GM10847 (cell line): ENCODE data around the gene ADAMTSL5.

Experiments used
- POLR2A ChIP-seq: IDR thresholded peaks from 2 replicates; pipeline ENCODE4 v1.6.1; 2011; ENCODE audit not compliant: insufficient read length; ENCODE audit errors: extremely low read depth

The ADAMTSL5 gene

GRCh38 chr19:1468274-1468820 lies 44.5 kb downstream of the ADAMTSL5 start:
- TF ChIP-seq POLR2A: no peak

- no peak for TF ChIP-seq POLR2A
Observed at GRCh38 chr19:1467490-1468273, 45.1 kb downstream of the ADAMTSL5 start.

GRCh38 chr19:1467215-1467489 lies 45.7 kb downstream of the ADAMTSL5 start:
- TF ChIP-seq POLR2A: no peak

GRCh38 chr19:1466461-1467214 lies 46.2 kb downstream of the ADAMTSL5 start:
- TF ChIP-seq POLR2A: no peak

- no peak for TF ChIP-seq POLR2A
Observed at GRCh38 chr19:1466018-1466460, 46.8 kb downstream of the ADAMTSL5 start.

GRCh38 chr19:1465191-1466016 lies 47.4 kb downstream of the ADAMTSL5 start:
- no peak for TF ChIP-seq POLR2A

GRCh38 chr19:1461862-1462261 lies 51.0 kb downstream of the ADAMTSL5 start:
- TF ChIP-seq POLR2A: no peak

- no peak for TF ChIP-seq POLR2A
Observed at GRCh38 chr19:1460033-1460995, 52.5 kb downstream of the ADAMTSL5 start.

GRCh38 chr19:1459479-1459878 lies 53.3 kb downstream of the ADAMTSL5 start:
- TF ChIP-seq POLR2A: no peak

- no peak for TF ChIP-seq POLR2A
Observed at GRCh38 chr19:1457892-1458291, 54.9 kb downstream of the ADAMTSL5 start.

- TF ChIP-seq POLR2A: no peak
Observed at GRCh38 chr19:1457031-1457739, 55.6 kb downstream of the ADAMTSL5 start.

GRCh38 chr19:1456121-1456900 lies 56.5 kb downstream of the ADAMTSL5 start:
- no peak for TF ChIP-seq POLR2A
